GM18873 (cell line): Measurements from ENCODE around the gene FHL2.
"Not testable (repeated sequence)": the region's sequence is repeated elsewhere in the genome, so short reads cannot be mapped to it uniquely, and the experiment has no call there.

Experiments
- ATAC-seq: cut with Tn5 transposase; IDR thresholded peaks from one replicate; pipeline ENCODE4 v1.9.1; 2021; ENCODE audit warnings: mild to moderate bottlenecking, moderate library complexity, moderate number of reproducible peaks; ENCODE audit not compliant: unreplicated experiment, low FRiP score

FHL2 gene

GRCh38 chr2:105361102-105361889, 37.6 kb downstream of the FHL2 start:
- no peak for ATAC-seq

GRCh38 chr2:105358593-105358992, 40.3 kb downstream of the FHL2 start:
- no peak for ATAC-seq

- no peak for ATAC-seq
Measured at GRCh38 chr2:105357122-105357521, 41.7 kb downstream of the FHL2 start.

DNA sequence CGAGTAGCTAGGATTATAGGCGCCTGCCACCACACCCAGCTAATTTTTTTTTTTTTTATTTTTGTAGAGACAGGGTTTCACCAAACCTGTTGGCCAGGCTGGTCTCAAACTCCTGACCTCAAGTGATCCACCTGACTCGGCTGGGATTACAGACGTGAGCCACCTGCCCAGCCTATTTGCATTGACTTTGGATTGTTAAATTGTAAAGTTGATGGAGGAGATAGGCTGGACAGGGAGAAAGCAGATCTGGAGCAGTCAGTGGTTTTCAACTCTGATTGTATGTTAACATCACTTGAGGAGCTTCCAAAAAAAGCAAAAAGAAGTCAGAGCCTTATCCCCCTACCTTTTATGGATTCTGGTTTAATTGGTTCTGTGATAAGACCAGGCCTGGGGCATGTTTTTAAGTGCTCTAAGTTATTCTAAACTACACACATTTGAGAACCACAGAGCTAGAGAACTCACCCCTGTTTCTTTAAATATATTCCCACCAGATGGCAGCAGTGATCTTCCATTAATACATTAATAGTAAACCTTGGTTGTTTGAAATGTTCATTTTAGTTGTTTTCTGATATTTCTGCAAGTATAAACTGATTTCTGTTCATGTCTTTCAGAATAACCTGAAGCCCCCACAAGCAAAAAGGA, 54.0 kb downstream of the FHL2 start:
- ATAC-seq: no peak

DNA sequence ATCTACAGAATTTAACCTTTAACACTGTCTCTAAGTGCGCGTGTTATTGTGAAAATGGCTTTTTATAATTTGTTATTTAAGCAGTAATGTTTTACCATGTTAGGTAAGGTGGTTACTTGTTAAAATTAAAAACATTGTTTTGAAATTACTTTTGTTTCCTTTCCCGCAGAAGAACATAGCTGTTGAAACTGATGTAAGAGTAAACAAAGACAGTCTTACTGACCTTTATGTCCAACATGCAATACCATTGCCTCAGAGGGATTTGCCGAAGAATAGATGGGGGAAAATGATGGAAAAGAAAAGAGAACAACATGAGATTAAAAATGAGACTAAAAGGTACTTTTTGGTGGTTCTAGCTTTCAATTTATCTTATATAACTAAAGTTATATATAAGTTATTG, 59.4 kb downstream of the FHL2 start:
- no peak for ATAC-seq

- ATAC-seq: peak; percentile 1
Measured at GRCh38 chr2:105338020-105338385, 60.8 kb downstream of the FHL2 start.

GRCh38 chr2:105337122-105338019, 61.5 kb downstream of the FHL2 start, which contains the start of gene C2orf49:
Gene C2orf49 (plus strand): TSS chr2:105337540. CDS start chr2:105337588, 48 bp downstream.
- ATAC-seq: peak; percentile 85

DNA sequence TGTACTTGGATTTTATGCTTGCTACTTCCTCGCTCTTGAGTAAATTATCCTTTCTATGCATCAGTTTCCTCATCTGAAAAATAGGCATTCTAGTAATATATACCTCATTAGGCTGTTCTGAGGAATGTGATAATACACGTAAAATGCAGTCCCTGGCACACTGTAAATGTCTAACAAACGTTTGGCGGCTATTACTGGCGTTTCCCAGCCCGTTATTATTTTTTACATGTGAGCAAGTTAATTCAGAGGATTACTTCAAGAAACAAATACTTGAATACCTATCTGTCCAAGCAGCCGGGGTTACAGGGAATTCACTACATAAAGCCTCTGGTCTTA, 62.1 kb downstream of the FHL2 start:
- no peak for ATAC-seq

DNA sequence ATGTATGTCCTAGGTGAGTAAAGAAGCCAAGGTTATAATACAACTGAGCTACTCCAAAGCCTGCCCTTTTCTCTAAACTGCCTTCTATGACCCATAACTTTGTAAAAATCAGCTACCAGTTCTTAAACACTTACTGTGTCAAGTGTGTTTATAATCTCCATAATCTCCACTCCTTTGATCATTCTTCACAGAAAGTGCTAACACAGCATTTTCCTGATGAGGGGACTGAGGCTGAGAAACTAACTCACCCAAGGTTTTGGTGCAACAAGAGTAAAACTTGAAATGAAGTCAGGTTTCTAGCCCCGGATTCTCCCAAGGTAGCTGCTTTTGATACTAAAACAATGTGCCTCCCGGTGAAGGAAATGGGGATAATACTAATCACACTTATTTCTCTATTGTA, 63.4 kb downstream of the FHL2 start:
- no peak for ATAC-seq

DNA sequence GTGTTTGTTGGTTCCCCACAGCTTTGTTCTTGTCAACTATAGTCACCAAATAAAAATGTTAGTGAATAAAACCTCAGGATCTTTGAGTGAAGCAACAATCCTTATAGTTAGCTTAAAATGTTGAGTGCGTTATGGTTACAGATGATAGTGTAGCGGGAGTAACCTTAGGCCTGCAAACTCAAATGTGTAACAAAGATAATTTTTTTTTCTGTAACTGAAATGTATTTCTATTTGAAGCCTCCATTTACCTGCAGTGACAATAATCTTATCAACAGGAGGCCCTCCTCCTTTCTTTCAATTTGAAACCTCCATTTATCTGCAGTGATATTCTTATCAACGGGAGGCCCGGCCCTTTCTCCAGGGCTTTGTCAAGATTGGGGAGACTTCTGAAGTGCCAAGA, 64.6 kb downstream of the FHL2 start:
- ATAC-seq: no peak

DNA sequence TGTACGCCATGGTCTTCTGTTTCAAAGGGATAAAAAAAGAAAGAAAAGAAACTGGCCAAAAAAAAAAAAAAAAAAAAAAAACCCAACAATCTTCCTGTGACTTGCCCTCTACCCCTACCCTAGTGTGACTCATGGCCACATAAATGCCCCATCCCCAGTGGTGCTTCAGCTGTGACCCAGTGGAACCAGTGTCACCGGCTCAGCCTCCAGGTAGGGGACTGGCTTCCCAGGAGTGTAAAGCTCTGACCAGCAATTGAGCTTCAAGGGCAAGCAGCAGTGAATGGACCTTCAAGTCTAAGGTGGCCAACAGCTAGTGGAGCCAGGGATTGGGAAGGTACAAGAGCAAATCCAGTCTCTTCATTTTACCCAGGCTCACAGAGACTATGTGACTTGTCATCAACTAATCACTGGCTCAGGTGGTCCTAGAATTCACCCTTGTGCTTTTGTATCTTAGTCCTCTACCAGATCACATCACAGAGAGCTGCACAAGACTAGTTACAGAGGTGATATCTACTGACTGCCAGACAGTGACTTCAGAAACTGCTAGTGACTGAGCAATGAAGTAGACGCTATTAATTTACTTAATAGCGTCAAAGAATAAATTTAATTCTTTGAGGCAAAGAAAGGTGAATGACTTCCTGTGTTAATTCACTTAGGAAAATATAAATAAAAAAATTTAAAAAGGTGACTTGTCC, 68.0 kb downstream of the FHL2 start:
- ATAC-seq: no peak

- ATAC-seq: peak; percentile 45
Measured at GRCh38 chr2:105329561-105330495, 69.0 kb downstream of the FHL2 start, which contains the start of gene TGFBRAP1. Gene TGFBRAP1 (minus strand): TSS chr2:105329735. CDS start chr2:105308301, 21,434 bp downstream.

DNA sequence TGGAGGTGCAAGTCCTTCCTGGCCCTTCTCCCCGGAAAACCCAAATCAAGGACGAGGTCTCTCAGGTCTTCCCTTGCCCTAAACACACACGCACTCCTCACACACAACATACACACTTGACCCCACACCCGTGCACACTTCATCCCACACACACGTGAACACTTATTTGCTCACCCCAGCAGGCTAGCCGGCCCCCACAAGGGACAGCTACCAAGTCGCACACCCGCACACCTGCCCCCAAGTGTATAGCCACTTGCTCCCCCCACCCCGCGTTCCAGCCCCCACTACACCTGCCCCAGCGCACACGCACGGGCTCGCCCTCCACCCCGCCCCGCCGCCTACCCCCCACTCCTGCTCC, 69.7 kb downstream of the FHL2 start:
- ATAC-seq: no peak

- peak; percentile 35 for ATAC-seq
Measured at GRCh38 chr2:105328281-105329196, 70.3 kb downstream of the FHL2 start.

DNA sequence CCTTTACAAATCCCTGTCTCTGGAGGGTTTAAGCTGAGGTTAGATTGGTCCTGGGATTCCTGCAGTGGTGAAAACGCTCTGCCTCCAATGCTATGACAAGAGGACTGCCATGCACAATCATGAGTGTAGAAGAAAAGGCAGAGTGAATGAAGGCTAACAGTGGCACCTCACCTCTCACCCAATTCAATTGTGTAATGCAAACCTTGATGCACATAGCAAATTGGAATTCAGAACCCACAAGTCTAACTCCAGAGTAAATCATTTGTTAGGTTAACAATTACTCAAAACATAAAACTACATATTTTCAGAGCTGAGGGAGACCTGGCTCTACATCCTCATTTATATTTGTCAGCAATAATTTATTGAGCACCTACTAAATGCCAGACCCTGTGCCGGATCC, 71.2 kb downstream of the FHL2 start:
- ATAC-seq: no peak

- not testable (repeated sequence) for ATAC-seq
Measured at GRCh38 chr2:105327271-105327670, 71.6 kb downstream of the FHL2 start.

GRCh38 chr2:105325389-105325963, 73.4 kb downstream of the FHL2 start:
- no peak for ATAC-seq

DNA sequence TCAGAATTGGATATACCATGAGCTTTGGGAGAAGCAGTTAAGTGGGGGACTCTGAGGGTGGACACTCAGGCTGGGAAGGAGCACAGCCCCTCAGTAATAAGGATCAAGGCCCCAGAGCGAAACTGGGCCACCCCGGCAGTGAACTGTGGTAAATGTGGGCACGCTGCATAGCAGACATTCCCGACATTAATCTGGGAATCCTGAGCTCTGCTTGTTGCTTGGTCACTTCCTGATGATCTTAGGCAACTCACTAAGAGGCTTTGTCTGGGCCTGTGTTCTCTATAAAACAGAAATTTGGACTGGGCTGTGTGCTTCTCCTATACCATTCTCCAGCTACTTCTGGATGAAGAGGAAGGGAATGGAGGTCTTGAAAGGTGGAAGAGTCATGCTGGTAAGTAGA, 74.1 kb downstream of the FHL2 start:
- ATAC-seq: no peak
